PC-9 (cell line): Measurements from ENCODE around the gene NCAM2.

Source experiments
- CTCF ChIP-seq: fragments of 200-600 bp; sonication (generic); conservative IDR thresholded peaks from 2 replicates; pipeline ENCODE4 v1.6.1; 2017; ENCODE audit warnings: mixed run types, antibody characterized with exemption, mild to moderate bottlenecking, moderate library complexity
- EZH2 ChIP-seq: fragments of 200-600 bp; sonication (generic); IDR thresholded peaks from 2 replicates; pipeline ENCODE4 v1.8.0; 2017; ENCODE audit warnings: antibody characterized with exemption, low read depth

GRCh38 chr21:21114461-21114860, 116.3 kb downstream of the NCAM2 start:
- TF ChIP-seq CTCF: no peak
- TF ChIP-seq EZH2: no peak
